Inflammatory macrophage treated with lipopolysaccharide for 4 hours (primary cell): ENCODE measurements around the gene HSPA5.
"Not testable (repeated sequence)": the region's sequence is repeated elsewhere in the genome, so short reads cannot be mapped to it uniquely, and the experiment has no call there.

Source experiments
- DNase-seq: peaks from one replicate; pipeline ENCODE4 v3.0.0-alpha.2; 2020

Gene HSPA5

GRCh38 chr9:125241863-125242739 is 958 bp upstream of the HSPA5 start:
- peak; percentile 56 for DNase-seq

- DNase-seq: peak; percentile 45
Observed at GRCh38 chr9:125240649-125240999, 519 bp downstream of the HSPA5 start.

GRCh38 chr9:125239631-125240597 is 1.2 kb downstream of the HSPA5 start:
- DNase-seq: no peak

- DNase-seq: no peak
Observed at GRCh38 chr9:125238915-125239446, 2.2 kb downstream of the HSPA5 start.

GRCh38 chr9:125238127-125238914 is 2.8 kb downstream of the HSPA5 start:
- DNase-seq: no peak

GRCh38 chr9:125236520-125237159 is 4.5 kb downstream of the HSPA5 start:
- DNase-seq: not testable (repeated sequence)

GRCh38 chr9:125235804-125236519 is 5.2 kb downstream of the HSPA5 start:
- no peak for DNase-seq

- not testable (repeated sequence) for DNase-seq
Observed at GRCh38 chr9:125234099-125234498, 7.0 kb downstream of the HSPA5 start.

- DNase-seq: peak; percentile 27
Observed at GRCh38 chr9:125233678-125234077, 7.5 kb downstream of the HSPA5 start.

- no peak for DNase-seq
Observed at GRCh38 chr9:125227761-125228160, 13.4 kb downstream of the HSPA5 start.

GRCh38 chr9:125224858-125225257 is 16.3 kb downstream of the HSPA5 start:
- DNase-seq: not testable (repeated sequence)

GRCh38 chr9:125218621-125219020 is 22.5 kb downstream of the HSPA5 start:
- DNase-seq: no peak

GRCh38 chr9:125214186-125214585 is 27.0 kb downstream of the HSPA5 start:
- no peak for DNase-seq

GRCh38 chr9:125204477-125204876 is 36.7 kb downstream of the HSPA5 start:
- no peak for DNase-seq

GRCh38 chr9:125202846-125203618 is 38.1 kb downstream of the HSPA5 start:
- no peak for DNase-seq

- DNase-seq: peak; percentile 93
Observed at GRCh38 chr9:125200216-125201047, 40.7 kb downstream of the HSPA5 start, which contains the start of gene RABEPK. TSS of gene RABEPK (plus strand) at chr9:125200542. CDS start at chr9:125203014, 2,472 bp downstream.

GRCh38 chr9:125195591-125195990 is 45.6 kb downstream of the HSPA5 start:
- DNase-seq: not testable (repeated sequence)

GRCh38 chr9:125194466-125194865 is 46.7 kb downstream of the HSPA5 start:
- DNase-seq: peak; percentile 13

- DNase-seq: no peak
Observed at GRCh38 chr9:125190361-125190801, 50.8 kb downstream of the HSPA5 start.
